Bronchial epithelial cell (primary cell): ENCODE results near the gene SGMS1. TPM values are rescaled to one million over a fixed set of nuclear protein-coding genes. Genes with fewer than 3 reads are reported as not detected.
"Not testable (repeated sequence)": the region's sequence is repeated elsewhere in the genome, so short reads cannot be mapped to it uniquely, and the experiment has no call there.

Experiments
- DNase-seq: peaks from one replicate; pipeline ENCODE4 v3.0.0-alpha.2; 2010; ENCODE audit warnings: low read depth
- FAIRE-seq: peaks from 2 replicates; lab custom pipeline; 2011; peaks lifted over from hg19 to GRCh38; lab: Jason Lieb, UNC
- H3K27me3 ChIP-seq: 2 replicates; pipeline ENCODE4 v1.5.1; 2011; ENCODE audit warnings: low read length; ENCODE audit not compliant: control insufficient read depth, insufficient read depth
- H3K36me3 ChIP-seq: 2 replicates; pipeline ENCODE4 v1.5.1; 2011; ENCODE audit warnings: low read length; ENCODE audit not compliant: control insufficient read depth, insufficient read depth
- H3K4me3 ChIP-seq: 2 replicates; pipeline ENCODE4 v1.5.1; 2011; ENCODE audit warnings: mild to moderate bottlenecking, low read depth, low read length, control low read depth
- total RNA-seq: library from RNA; depleted of rRNA; stranded (reverse); fragments of >200 nt; gene quantifications from 2 replicates; pipeline ENCODE4 v1.2.1, GENCODE V29; 2014
- TF ChIP-seq, protein P1 (sequence below): IDR thresholded peaks from 2 replicates; pipeline ENCODE4 v1.5.1; 2011; ENCODE audit warnings: mild to moderate bottlenecking, moderate library complexity, low read length, control low read depth, inconsistent platforms; ENCODE audit not compliant: insufficient read depth, severe bottlenecking

The SGMS1 gene
- total RNA-seq, result 21.3 and 32.1 TPM in 2 replicates

DNA sequence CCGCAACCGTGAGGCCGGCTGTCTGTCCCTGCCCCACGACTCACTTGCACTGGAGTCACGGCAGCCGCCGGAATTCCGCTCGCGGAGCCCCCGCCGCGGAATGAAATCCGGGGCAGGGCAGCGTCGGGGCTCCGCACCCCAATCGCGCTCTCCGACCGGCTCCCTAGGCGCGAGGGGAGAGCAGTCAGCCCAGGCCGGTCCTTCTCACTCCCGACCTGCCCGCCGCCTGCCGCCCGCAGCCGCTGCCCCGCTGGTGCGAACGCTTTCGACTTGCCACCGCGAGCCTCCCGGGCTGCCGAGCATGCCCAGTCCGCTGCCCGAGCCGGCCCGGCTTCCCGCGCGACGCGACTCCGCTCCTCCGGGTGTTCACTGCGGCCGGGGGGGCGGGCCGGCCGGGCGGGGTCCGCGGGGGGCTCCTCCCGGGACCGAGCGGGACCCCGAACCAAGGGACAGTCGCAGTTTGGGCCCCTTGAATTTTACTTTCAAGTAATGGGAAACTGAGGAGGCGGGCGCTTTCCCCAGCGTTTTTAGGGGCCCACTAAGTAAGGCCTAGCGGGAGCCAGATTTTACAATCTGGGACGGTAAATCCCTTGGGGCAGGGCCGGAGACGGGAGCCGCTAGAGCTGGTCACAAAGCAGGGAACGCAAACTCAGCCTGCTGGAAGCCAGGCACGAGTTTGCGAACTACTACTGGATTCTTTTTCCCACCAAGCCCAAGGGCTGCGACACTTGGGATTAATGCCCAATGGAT is at the start of gene SGMS1:
Gene SGMS1 (minus strand): TSS at position 294 of the 750 bp plus-strand sequence. CDS start 279,842 bp downstream, outside the sequence.
- TF ChIP-seq, protein P1, sequence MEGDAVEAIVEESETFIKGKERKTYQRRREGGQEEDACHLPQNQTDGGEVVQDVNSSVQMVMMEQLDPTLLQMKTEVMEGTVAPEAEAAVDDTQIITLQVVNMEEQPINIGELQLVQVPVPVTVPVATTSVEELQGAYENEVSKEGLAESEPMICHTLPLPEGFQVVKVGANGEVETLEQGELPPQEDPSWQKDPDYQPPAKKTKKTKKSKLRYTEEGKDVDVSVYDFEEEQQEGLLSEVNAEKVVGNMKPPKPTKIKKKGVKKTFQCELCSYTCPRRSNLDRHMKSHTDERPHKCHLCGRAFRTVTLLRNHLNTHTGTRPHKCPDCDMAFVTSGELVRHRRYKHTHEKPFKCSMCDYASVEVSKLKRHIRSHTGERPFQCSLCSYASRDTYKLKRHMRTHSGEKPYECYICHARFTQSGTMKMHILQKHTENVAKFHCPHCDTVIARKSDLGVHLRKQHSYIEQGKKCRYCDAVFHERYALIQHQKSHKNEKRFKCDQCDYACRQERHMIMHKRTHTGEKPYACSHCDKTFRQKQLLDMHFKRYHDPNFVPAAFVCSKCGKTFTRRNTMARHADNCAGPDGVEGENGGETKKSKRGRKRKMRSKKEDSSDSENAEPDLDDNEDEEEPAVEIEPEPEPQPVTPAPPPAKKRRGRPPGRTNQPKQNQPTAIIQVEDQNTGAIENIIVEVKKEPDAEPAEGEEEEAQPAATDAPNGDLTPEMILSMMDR, result peak; percentile 1
- no peaks in the 10 kb centered on the region for H3K27me3 ChIP-seq
- DNase-seq (peak; percentile 52), FAIRE-seq (no peak)
- peak within 1 kb of the TSS; percentile 70 for H3K4me3 ChIP-seq
- H3K36me3 ChIP-seq, result no peaks in the 10 kb centered on the region

DNA sequence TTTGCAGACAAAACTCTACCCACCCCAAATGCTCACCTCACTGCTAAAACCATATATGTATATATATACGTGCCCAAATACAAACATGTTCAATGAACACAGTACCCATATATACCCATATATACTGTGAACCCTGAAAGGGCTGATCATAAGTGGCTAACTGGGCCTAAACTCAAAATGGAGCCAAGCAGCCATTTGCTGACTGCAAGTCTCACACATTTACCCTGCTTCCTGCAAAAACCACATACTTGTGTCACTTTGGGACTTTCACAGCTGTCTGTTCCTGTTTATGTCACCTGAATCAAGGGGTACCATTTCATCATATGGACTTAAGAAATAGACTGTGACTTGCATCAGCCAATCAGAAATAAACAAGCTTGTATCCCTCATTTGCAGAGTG is 48.4 kb upstream of the SGMS1 start:
- DNase-seq, H3K36me3 ChIP-seq, H3K4me3 ChIP-seq, FAIRE-seq, H3K27me3 ChIP-seq: not testable (repeated sequence)

DNA sequence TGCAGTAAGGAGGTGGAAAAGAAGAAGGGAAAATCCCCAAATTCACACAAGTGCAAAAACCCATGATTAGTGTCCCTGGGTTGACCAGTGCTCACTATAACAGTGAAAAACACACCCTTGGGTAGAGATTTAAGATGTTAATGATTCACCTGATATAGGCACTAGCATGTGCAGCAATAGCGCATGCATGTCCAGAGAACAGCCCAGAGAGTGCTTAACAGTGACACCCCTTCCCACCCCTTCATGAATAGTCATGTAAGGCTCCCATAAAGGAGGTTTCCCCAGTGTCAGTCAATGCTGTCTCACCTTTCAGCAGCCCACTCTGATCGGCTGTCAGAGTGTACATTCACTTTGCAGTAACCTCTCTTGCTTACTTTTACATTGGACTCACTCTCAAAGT is 47.9 kb upstream of the SGMS1 start:
- not testable (repeated sequence) for H3K4me3 ChIP-seq, FAIRE-seq, H3K36me3 ChIP-seq

DNA sequence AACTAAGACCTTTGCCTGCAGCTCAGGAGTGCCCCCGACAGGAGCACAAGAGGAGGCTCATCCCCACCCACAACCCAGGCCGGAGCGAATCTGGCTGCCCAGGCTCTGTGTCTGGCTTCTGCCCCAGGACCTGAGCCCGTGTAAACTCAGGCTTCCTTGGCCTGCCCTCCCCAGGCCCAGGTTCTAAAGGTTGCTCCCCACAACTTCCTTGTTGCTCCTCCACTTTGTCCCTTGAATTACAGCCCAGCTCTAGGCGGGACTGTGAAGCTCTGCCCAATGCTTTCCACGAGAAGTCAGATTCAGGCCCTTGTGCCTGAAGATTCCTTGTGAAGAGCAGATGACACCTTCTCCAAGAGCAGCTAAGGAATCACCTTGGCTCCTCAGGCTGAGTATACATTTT is 46.2 kb upstream of the SGMS1 start:
- H3K36me3 ChIP-seq, H3K27me3 ChIP-seq, H3K4me3 ChIP-seq, DNase-seq, FAIRE-seq: not testable (repeated sequence)

More for the DNA sequence above, 47.9 kb upstream of the SGMS1 start:
- H3K27me3 ChIP-seq, DNase-seq: not testable (repeated sequence)

DNA sequence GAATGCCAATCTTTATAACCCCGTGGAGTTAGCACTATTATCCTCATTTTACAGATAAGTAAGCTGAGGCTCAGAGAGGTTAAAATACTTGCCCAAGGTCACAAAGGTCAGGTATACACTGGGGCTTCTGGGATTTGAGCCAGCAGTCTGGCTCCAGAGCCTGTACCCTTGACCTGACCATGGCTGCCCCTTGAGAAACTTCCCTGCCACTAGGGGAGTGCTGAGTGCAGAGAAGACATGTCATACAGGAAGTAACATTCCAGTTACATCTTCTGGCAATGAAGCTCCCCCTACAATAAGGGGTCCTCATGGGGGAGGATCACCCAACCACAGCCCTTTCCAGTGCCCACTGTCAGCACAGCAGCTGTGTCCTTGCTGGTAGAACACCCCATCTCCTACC is 43.6 kb upstream of the SGMS1 start:
- H3K4me3 ChIP-seq, FAIRE-seq, H3K27me3 ChIP-seq, DNase-seq, H3K36me3 ChIP-seq: not testable (repeated sequence)

DNA sequence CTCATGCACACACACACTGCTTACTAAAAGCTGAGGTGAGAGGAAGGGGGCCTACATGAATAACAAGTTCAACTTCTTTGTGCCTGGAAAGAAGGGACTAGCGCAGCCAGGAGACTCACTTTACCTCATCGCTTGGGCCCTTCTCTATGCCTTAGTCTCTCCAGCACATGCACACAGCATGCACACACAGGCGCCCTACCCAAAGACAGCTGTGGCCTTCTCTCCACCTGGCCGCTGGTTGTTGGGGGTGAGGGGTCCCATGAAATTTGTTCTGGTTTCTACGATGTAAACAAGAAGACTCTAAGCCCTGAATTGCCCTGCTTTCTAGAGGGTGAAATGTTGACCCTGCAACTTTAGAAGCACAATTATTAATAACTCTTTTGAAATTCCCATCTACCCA is 38.7 kb upstream of the SGMS1 start:
- H3K27me3 ChIP-seq, DNase-seq, FAIRE-seq, H3K4me3 ChIP-seq, H3K36me3 ChIP-seq: not testable (repeated sequence)

DNA sequence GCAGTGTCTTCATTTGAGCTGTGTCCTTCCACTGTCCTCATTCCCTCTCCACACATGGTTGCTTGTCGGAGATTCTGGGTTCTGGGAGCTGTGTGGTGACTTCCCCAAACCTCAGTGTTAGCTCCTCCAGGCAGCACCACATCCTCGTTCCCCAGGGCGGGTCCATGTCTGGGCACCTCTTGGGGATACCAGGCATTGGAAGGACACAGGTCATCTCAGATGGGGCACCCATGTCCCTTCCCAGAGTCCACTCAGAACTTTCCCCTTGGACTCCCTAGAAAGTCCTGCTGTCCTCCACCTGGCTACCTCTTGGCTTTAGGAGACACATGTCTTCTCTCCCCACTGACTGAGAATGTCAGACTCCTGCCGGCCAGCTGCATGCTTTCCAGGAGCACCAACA is 37.8 kb upstream of the SGMS1 start:
- not testable (repeated sequence) for H3K27me3 ChIP-seq, FAIRE-seq, H3K36me3 ChIP-seq, H3K4me3 ChIP-seq, DNase-seq

DNA sequence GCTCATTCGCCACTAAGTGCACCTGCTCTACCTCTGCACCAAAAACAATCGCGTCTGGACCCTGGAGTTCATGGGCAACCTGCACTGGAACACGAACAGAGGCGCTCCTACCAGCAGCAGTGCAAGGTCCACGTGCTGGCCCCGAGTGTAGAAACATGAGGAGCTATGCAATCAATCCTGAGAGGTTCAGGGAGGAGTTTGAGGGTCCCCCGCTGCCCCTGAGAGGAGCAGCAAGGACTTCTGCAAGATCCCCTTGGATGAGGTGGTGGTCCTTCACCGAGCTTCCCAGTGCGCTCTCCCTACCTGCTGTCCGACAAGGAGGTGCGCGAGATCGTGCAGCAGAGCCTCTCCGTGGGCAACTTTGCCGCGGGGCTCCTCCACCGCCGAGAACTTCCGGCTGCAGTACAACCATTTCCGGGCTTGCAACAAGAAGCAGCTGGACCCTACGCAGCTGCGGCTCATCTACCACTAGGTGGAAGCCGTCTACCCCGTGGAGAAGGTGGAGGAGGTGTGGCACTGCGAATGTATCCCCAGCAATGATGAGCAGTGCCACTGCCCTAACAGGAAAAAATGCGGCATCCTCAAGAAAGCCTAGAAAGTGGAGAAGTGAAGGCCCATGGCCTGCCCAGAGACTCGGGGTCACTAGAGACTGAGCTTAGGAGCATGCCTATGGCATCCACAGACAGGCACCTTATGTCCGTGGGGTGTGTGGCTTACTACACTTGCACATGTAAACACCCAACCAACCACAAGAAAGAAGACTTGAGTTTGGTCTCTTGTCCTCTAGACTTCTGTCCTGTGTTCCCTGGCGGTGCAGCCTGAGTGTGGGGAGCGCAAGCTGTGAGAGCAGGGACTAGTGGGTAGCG is 36.3 kb upstream of the SGMS1 start:
- DNase-seq, FAIRE-seq: not testable (repeated sequence)
- TF ChIP-seq, protein P1, result peak; percentile 44

DNA sequence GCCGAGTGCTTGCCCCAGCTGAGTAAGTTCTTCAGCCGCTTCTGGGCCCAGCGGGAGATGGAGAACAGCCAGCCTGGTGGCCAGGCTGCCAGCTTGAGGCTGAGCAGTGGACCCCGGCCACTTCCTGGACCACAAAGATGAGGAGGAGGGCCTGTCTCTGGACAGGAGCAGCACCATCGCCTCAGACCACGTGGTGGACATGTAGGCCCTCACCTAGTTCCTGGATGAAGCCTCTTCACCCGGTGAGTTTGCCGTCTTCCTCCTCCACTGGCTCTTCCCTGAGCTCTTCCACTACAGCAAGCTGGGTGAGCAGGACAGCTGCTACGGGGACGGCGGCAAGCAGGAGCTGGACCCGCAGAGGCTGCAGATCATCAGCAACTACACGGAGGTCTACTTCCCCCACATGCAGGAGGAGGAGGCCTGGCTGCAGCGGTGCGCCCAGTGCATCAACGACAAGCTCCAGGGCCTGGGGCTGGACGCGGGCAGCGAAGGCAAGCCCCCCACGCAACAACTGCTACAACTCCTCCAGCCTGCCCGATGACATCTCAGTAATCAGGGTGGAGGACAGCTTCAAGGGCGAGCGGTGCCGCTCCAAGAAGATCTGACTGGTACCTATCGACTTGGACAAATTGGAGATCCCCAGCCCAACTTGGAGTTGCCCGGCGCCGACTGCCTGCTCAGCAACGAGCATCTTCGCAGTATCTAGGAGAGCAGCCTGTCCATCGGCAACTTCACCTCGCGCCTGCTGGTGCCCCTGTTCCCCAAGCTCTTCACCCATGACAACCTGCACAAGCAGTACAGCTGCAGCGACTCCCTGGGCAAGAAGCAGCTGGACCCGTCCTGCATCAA is 35.5 kb upstream of the SGMS1 start:
- peak overlapping the region; percentile 36 for H3K4me3 ChIP-seq
- not testable (repeated sequence) for H3K36me3 ChIP-seq, DNase-seq, H3K27me3 ChIP-seq, FAIRE-seq

More for the DNA sequence above, 36.3 kb upstream of the SGMS1 start:
- H3K36me3 ChIP-seq, H3K27me3 ChIP-seq: not testable (repeated sequence)
- H3K4me3 ChIP-seq, result peak overlapping the region; percentile 36
